HCT116 (cell line): ENCODE data around the gene LIPA. TPM values are rescaled to one million over a fixed set of nuclear protein-coding genes. Genes with fewer than 3 reads are reported as not detected.

Experiments used
- ATAC-seq: fragments of 200-7000 bp; cut with Tn5 transposase; 2 replicates; pipeline ENCODE4 v1.9.1; 2020; ENCODE audit warnings: mild to moderate bottlenecking, moderate library complexity
- BruUV-seq: library from RNA; stranded (reverse); fragments of 400-500 nt; replicated peaks from 2 replicates; lab custom pipeline; 2021; lab: Mats Ljungman, UMichigan
- CTCF ChIA-PET: fragments of 300-600 bp; sonication (Branson Sonifier 250); formaldehyde crosslinking; loops from one replicate; lab custom pipeline; 2021; ENCODE audit warnings: antibody characterized with exemption; lab: Charles Lee
- POLR2A ChIA-PET: fragments of 300-600, 350-600 bp; sonication (Branson Sonifier 250); formaldehyde crosslinking; loops from one replicate; lab custom pipeline; 2021; ENCODE audit warnings: antibody characterized with exemption; lab: Charles Lee
- RAD21 ChIA-PET, 2 experiments: fragments of 300-600 bp; sonication (Branson Sonifier 250); formaldehyde crosslinking; loops; one replicate each; lab custom pipeline; 2023; ENCODE audit warnings: low total read pairs in 2 of 2; ENCODE audit not compliant: uncharacterized antibody in 2 of 2, unreplicated experiment in 2 of 2, low non-redundant PET in 1 of 2; lab: Charles Lee
- DNase-seq: peaks from one replicate; pipeline ENCODE4 v3.0.0-alpha.2; 2010; ENCODE audit warnings: low read depth, low spot score
- H2AFZ ChIP-seq: fragments of 200-600 bp; shearing (Covaris generic), sonication (generic); 2 replicates; pipeline ENCODE4 v1.6.1; 2017; ENCODE audit warnings: low read depth, mixed run types, mixed read lengths, antibody characterized with exemption, low read length; ENCODE audit not compliant: poor library complexity, severe bottlenecking
- H3K27ac ChIP-seq: 2 replicates; pipeline ENCODE4 v1.5.1; 2012; ENCODE audit warnings: low read depth, low read length
- H3K27me3 ChIP-seq: fragments of 200-600 bp; sonication (generic); 2 replicates; pipeline ENCODE4 v1.6.1; 2016; ENCODE audit warnings: mixed run types, low read length, mixed read lengths; ENCODE audit not compliant: insufficient read depth
- H3K36me3 ChIP-seq, 2 experiments: fragments of 200-500 bp in 1 of 2; fragments of 200-600 bp in 1 of 2; sonication (Bioruptor generic) in 1 of 2; sonication (generic) in 1 of 2; 2 replicates each; pipeline versions ENCODE4 v1.5.1 to v1.6.1; 2014 to 2016; ENCODE audit warnings: low read length in 2 of 2, inconsistent platforms in 1 of 2, mixed read lengths in 1 of 2, mixed run types in 1 of 2; ENCODE audit not compliant: insufficient read depth in 2 of 2, control insufficient read depth in 1 of 2
- H3K4me1 ChIP-seq, 2 experiments: fragments of 200-600 bp in 1 of 2; sonication (generic) in 1 of 2; 2 replicates each; pipeline versions ENCODE4 v1.5.1 to v1.6.1; 2012 to 2017; ENCODE audit warnings: low read length in 2 of 2, inconsistent platforms in 1 of 2, mild to moderate bottlenecking in 1 of 2, mixed read lengths in 1 of 2, mixed run types in 1 of 2, moderate library complexity in 1 of 2; ENCODE audit not compliant: insufficient read depth in 2 of 2, control insufficient read depth in 1 of 2
- H3K4me2 ChIP-seq: fragments of 200-600 bp; sonication (generic); 2 replicates; pipeline ENCODE4 v1.6.1; 2017; ENCODE audit warnings: mixed run types, low read length, mixed read lengths
- H3K4me3 ChIP-seq, 2 experiments: fragments of 200-600 bp in 1 of 2; sonication (generic) in 1 of 2; replicated peaks in 1 of 2; 2 replicates each; pipeline ENCODE4 v1.5.1; 2011 to 2016; ENCODE audit warnings: low read length in 2 of 2, control low read depth in 1 of 2, low read depth in 1 of 2, mild to moderate bottlenecking in 1 of 2, mixed read lengths in 1 of 2, mixed run types in 1 of 2
- H3K79me2 ChIP-seq: fragments of 200-600 bp; sonication (generic); 2 replicates; pipeline ENCODE4 v1.6.1; 2017; ENCODE audit warnings: mild to moderate bottlenecking, mixed run types, low read length, moderate library complexity, mixed read lengths; ENCODE audit not compliant: insufficient read depth
- H3K9ac ChIP-seq: fragments of 200-600 bp; sonication (generic); 2 replicates; pipeline ENCODE4 v1.6.1; 2016; ENCODE audit warnings: low read length, mixed read lengths
- H3K9me2 ChIP-seq: fragments of 200-600 bp; sonication (generic), shearing (Covaris generic); 2 replicates; pipeline ENCODE4 v1.6.1; 2017; ENCODE audit warnings: mixed run types, mild to moderate bottlenecking, moderate library complexity; ENCODE audit not compliant: insufficient read depth
- H3K9me3 ChIP-seq, 2 experiments: fragments of 200-500 bp in 1 of 2; fragments of 200-600 bp in 1 of 2; sonication (Bioruptor generic) in 1 of 2; sonication (generic) in 1 of 2; 2 replicates each; pipeline ENCODE4 v1.6.1; 2014 to 2017; ENCODE audit warnings: low read length in 2 of 2, mixed read lengths in 2 of 2, inconsistent platforms in 1 of 2, low read depth in 1 of 2, mild to moderate bottlenecking in 1 of 2, mixed run types in 1 of 2, moderate library complexity in 1 of 2; ENCODE audit not compliant: control insufficient read depth in 1 of 2, insufficient read depth in 1 of 2
- H4K20me1 ChIP-seq: fragments of 200-600 bp; sonication (generic), shearing (Covaris generic); 2 replicates; pipeline ENCODE4 v1.6.1; 2017; ENCODE audit warnings: mixed run types, mild to moderate bottlenecking, moderate library complexity; ENCODE audit not compliant: insufficient read depth
- CTCF ChIP-seq, 3 experiments: fragments of 200-600 bp in 1 of 3; sonication (generic) in 1 of 3; IDR thresholded peaks in 2 of 3; conservative IDR thresholded peaks in 1 of 3; 2 replicates each; pipeline ENCODE4 v1.5.1; 2012 to 2017; ENCODE audit warnings: low read depth in 2 of 3, low read length in 2 of 3, antibody characterized with exemption in 1 of 3, borderline replicate concordance in 1 of 3, control low read depth in 1 of 3, mild to moderate bottlenecking in 1 of 3, mixed read lengths in 1 of 3, mixed run types in 1 of 3, moderate library complexity in 1 of 3; ENCODE audit not compliant: insufficient read depth in 1 of 3
- ELF1 ChIP-seq: IDR thresholded peaks from 2 replicates; pipeline ENCODE4 v1.6.1; 2012; ENCODE audit warnings: low read depth, borderline replicate concordance
- EZH2phosphoT487 ChIP-seq: fragments of 200-600 bp; IDR thresholded peaks from 2 replicates; pipeline ENCODE4 v1.6.1; 2018; ENCODE audit warnings: antibody characterized with exemption, borderline replicate concordance
- JUND ChIP-seq: IDR thresholded peaks from 2 replicates; pipeline ENCODE4 v1.6.1; 2012
- MAX ChIP-seq: IDR thresholded peaks from 2 replicates; pipeline ENCODE4 v1.6.1; 2012
- POLR2AphosphoS5 ChIP-seq: IDR thresholded peaks from 2 replicates; pipeline ENCODE4 v1.6.1; 2011; ENCODE audit warnings: mild to moderate bottlenecking, low read depth, low read length, moderate library complexity
- RAD21 ChIP-seq: IDR thresholded peaks from 2 replicates; pipeline ENCODE4 v1.6.1; 2012; ENCODE audit warnings: low read depth, mild to moderate bottlenecking
- REST ChIP-seq: IDR thresholded peaks from 2 replicates; pipeline ENCODE4 v1.6.1; 2012; ENCODE audit warnings: low read depth
- SIN3A ChIP-seq: IDR thresholded peaks from 2 replicates; pipeline ENCODE4 v1.6.1; 2012; ENCODE audit warnings: low read depth
- SRF ChIP-seq: IDR thresholded peaks from 2 replicates; pipeline ENCODE4 v1.6.1; 2012; ENCODE audit warnings: low read depth
- TCF7L2 ChIP-seq: IDR thresholded peaks from 2 replicates; pipeline ENCODE4 v1.7.0; 2011; ENCODE audit warnings: borderline replicate concordance, inconsistent platforms; ENCODE audit not compliant: insufficient read depth, insufficient read length; ENCODE audit errors: extremely low read depth
- ZBTB33 ChIP-seq: IDR thresholded peaks from 2 replicates; pipeline ENCODE4 v1.6.1; 2011; ENCODE audit warnings: mild to moderate bottlenecking, low read length, moderate library complexity; ENCODE audit not compliant: insufficient replicate concordance; ENCODE audit errors: extremely low read depth
- ZNF274 ChIP-seq: fragments of 200-500 bp; sonication (Bioruptor generic); IDR thresholded peaks from 2 replicates; pipeline ENCODE4 v1.6.1; 2014; ENCODE audit warnings: mild to moderate bottlenecking, low read depth, low read length, inconsistent platforms
- intact Hi-C: fragments of 100-400 bp; cut with micrococcal nuclease; formaldehyde crosslinking; loops from 2 replicates; pipeline ENCODE4 v1.10.0; 2022
- total RNA-seq: library from RNA; stranded (reverse); gene quantifications from one replicate; pipeline ENCODE4 v1.2.1, GENCODE V29; 2021; ENCODE audit not compliant: unreplicated experiment

Gene LIPA
- total RNA-seq, 1 experiment from 2014 or later: 27.1 TPM

GRCh38 chr10:89279421-89279869, 27.9 kb upstream of the LIPA start:
- no peaks in the 10 kb centered on the region for H3K79me2 ChIP-seq
- TF ChIP-seq SIN3A: no peak
- TF ChIP-seq CTCF (IDR thresholded peaks at IDR 0.05 in 2 of 3, conservative IDR thresholded peaks at IDR 0.05 in 1 of 3; ENCODE audit: borderline replicate concordance in 1 of 3, insufficient read depth in 1 of 3, low read depth in 2 of 3, low read length in 2 of 3): no peak
- no peak for TF ChIP-seq ZNF274
- peak; percentile 17; the same call in 1 of the 2 replicates for TF ChIP-seq JUND
- no peak for TF ChIP-seq MAX
- TF ChIP-seq REST: no peak
- TF ChIP-seq TCF7L2: no peak
- TF ChIP-seq RAD21: no peak
- peak; percentile 14; the same call in 1 of the 2 replicates for TF ChIP-seq POLR2AphosphoS5
- TF ChIP-seq EZH2phosphoT487: no peak
- no peak for TF ChIP-seq ELF1
- TF ChIP-seq SRF: no peak
- TF ChIP-seq ZBTB33: no peak
- no peaks in the 10 kb centered on the region for H3K9me3 ChIP-seq
- peak overlapping the region; percentile 68 for H3K27ac ChIP-seq
- peak overlapping the region; percentile 97 for H2AFZ ChIP-seq
- RAD21 ChIA-PET: no interaction called here
- POLR2A ChIA-PET: no interaction called here
- 0 out of 4 replicates have a peak overlapping the region, but pooled peaks of 1 of the 2 experiments have one; percentile 5 for H3K4me3 ChIP-seq
- H3K9ac ChIP-seq: no peak overlapping the region
- CTCF ChIA-PET: no interaction called here
- no peaks in the 10 kb centered on the region for H4K20me1 ChIP-seq
- H3K36me3 ChIP-seq: no peaks in the 10 kb centered on the region
- peaks cover 50 to 61% of the 10 kb centered on the region in 2 experiments for H3K4me1 ChIP-seq
- BruUV-seq: no TSS peak
- no peak for DNase-seq
- no peaks in the 10 kb centered on the region for H3K27me3 ChIP-seq
- H3K4me2 ChIP-seq: peak overlapping the region; percentile 61
- ATAC-seq: peak; percentile 16; the same call in 1 of the 2 replicates
- intact Hi-C loops: no loop called here
- no peaks in the 10 kb centered on the region for H3K9me2 ChIP-seq
